Testis (tissue), 2 donors: ENCODE data around the gene RAD51D.

Experiments used
- POLR2A ChIP-seq: fragments of 450-650 bp; IDR thresholded peaks from one replicate; pipeline ENCODE4 v1.6.1; 2017; ENCODE audit warnings: antibody characterized with exemption, mild to moderate bottlenecking, moderate library complexity
- TF ChIP-seq, protein P1 (sequence below), 3 experiments: fragments of 450-650 bp in 2 of 3; fragments of 200-600 bp in 1 of 3; sonication (generic) in 1 of 3; IDR thresholded peaks; one replicate each; pipeline ENCODE4 v1.5.1; 2016 to 2019; ENCODE audit warnings: antibody characterized with exemption in 3 of 3, mild to moderate bottlenecking in 2 of 3, moderate library complexity in 1 of 3

DNA sequence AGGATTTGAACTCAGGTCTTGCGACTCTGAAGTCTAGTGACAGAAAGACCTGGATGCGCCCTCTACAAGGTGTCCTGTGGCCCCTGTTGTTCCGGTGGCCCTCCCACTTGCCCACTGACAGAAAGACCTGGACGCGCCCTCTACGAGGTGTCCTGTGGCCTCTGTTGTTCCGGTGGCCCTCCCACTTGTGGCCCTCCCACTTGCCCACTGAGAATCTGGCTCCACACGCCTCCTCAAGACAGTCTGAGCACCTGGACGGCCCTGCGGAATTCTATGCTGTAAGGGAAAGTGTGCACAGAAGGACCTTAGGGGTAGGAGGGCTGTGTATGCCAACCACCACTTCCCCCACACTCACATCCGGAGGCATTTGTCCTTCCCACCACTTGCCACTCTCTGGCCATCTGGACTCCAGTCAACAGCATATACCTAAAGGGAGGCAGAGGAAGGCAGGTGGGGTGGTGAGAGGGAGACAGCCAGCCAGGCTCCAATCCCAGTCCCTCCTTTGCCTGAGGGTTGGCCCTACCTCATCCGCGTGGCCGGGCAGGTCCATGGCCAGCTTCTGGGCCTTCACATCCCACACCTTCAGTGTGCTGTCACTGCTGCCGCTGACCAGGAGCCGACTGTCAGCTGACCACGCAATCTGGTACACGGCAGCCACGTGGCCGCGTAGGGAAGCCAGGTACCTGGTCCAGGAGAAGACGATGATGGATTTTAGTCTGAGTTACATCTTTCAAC lies 13.3 kb upstream of the RAD51D start:
- TF ChIP-seq, protein P1, sequence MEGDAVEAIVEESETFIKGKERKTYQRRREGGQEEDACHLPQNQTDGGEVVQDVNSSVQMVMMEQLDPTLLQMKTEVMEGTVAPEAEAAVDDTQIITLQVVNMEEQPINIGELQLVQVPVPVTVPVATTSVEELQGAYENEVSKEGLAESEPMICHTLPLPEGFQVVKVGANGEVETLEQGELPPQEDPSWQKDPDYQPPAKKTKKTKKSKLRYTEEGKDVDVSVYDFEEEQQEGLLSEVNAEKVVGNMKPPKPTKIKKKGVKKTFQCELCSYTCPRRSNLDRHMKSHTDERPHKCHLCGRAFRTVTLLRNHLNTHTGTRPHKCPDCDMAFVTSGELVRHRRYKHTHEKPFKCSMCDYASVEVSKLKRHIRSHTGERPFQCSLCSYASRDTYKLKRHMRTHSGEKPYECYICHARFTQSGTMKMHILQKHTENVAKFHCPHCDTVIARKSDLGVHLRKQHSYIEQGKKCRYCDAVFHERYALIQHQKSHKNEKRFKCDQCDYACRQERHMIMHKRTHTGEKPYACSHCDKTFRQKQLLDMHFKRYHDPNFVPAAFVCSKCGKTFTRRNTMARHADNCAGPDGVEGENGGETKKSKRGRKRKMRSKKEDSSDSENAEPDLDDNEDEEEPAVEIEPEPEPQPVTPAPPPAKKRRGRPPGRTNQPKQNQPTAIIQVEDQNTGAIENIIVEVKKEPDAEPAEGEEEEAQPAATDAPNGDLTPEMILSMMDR (IDR thresholded peaks at IDR 0.05) = no peak
- TF ChIP-seq POLR2A = no peak
